GM12878 (cell line): ENCODE results near the gene ZFP36. TPM values are rescaled to one million over a fixed set of nuclear protein-coding genes. Genes with fewer than 3 reads are reported as not detected.

Source experiments
- BCLAF1 ChIP-seq: fragments of 450-650 bp; IDR thresholded peaks from 2 replicates; pipeline ENCODE4 v1.6.1; 2017; ENCODE audit warnings: antibody characterized with exemption, mild to moderate bottlenecking, moderate library complexity
- CUX1 ChIP-seq: IDR thresholded peaks from 2 replicates; pipeline ENCODE4 v1.6.1; 2012; ENCODE audit warnings: improper control_type of control experiment, low read depth, low read length; ENCODE audit not compliant: insufficient replicate concordance
- DPF2 ChIP-seq: fragments of 450-650 bp; IDR thresholded peaks from 2 replicates; pipeline ENCODE4 v1.6.1; 2017; ENCODE audit warnings: mild to moderate bottlenecking
- FOXM1 ChIP-seq: IDR thresholded peaks from 2 replicates; pipeline ENCODE4 v1.6.1; 2012; ENCODE audit warnings: low read depth, mild to moderate bottlenecking, inconsistent platforms, low read length, moderate library complexity
- GABPA ChIP-seq: IDR thresholded peaks from 2 replicates; pipeline ENCODE4 v1.6.1; 2014; ENCODE audit warnings: antibody characterized with exemption, low read depth, mild to moderate bottlenecking, inconsistent platforms
- HDAC2 ChIP-seq: fragments of 200-600 bp; sonication (generic); IDR thresholded peaks from 2 replicates; pipeline ENCODE4 v1.6.1; 2017
- ZSCAN29 ChIP-seq: fragments of 450-650 bp; IDR thresholded peaks from 2 replicates; pipeline ENCODE4 v1.6.1; 2017; ENCODE audit warnings: mild to moderate bottlenecking, moderate library complexity
- polyA plus RNA-seq, 11 experiments: library from polyadenylated mRNA; depleted of rRNA in 4 of 11; unstranded in 6 of 11; stranded (reverse) in 5 of 11; fragments of >200 nt; fragmentation: Nextera tagmentation in 4 of 11; fragmentation: Illumina TruSeq in 1 of 11; extraction: Ambion mirVana in 4 of 11; extraction: Trizol in 1 of 11; gene quantifications; 1 replicate in 1 of 11; 2 replicates in 10 of 11; pipeline versions ENCODE4 v1.2.1 to v1.2.3, GENCODE V29; 2011 to 2016; ENCODE audit warnings: inconsistent platforms in 2 of 11, missing spikeins in 2 of 11, low read depth in 1 of 11
- total RNA-seq, 4 experiments: library from RNA; depleted of rRNA in 3 of 4; stranded (reverse); fragments of >200 nt in 3 of 4; fragmentation: Illumina TruSeq in 1 of 4; extraction: Trizol in 1 of 4; gene quantifications; 2 replicates each; pipeline versions ENCODE4 v1.2.1 to v1.2.3, GENCODE V29; 2013 to 2021

Gene ZFP36
- total and polyA plus RNA-seq, 10 of the 15 experiments (the other 5 are each of a cell fraction or from before 2014, with no cell fraction given), result 5.3 to 55.0 (median 18.1) TPM

- TF ChIP-seq CUX1 (no peak), BCLAF1 (no peak), GABPA (no peak), DPF2 (no peak), ZSCAN29 (no peak), HDAC2 (no peak), FOXM1 (no peak)
These were observed 41.1 kb upstream of the ZFP36 start (continued) for GRCh38 chr19:39365531-39365930.
